Embryonic facial prominence (tissue), 1 donor: ENCODE measurements around the gene TJP1.
"Not testable (repeated sequence)": the region's sequence is repeated elsewhere in the genome, so short reads cannot be mapped to it uniquely, and the experiment has no call there.

ENCODE experiments used
- DNase-seq: peaks from one replicate; pipeline ENCODE4 v3.0.0-alpha.2; 2016; ENCODE audit errors: extremely low spot score

The TJP1 gene

GRCh38 chr15:29800491-29801366 is 21.5 kb downstream of the TJP1 start:
- DNase-seq = no peak

- DNase-seq = no peak
These were observed 22.4 kb downstream of the TJP1 start for GRCh38 chr15:29799859-29800258.

- DNase-seq = no peak
These were observed 26.7 kb downstream of the TJP1 start for GRCh38 chr15:29795610-29796009.

GRCh38 chr15:29792426-29793159 is 29.7 kb downstream of the TJP1 start:
- no peak for DNase-seq

- no peak for DNase-seq
These were observed 31.7 kb downstream of the TJP1 start for GRCh38 chr15:29790607-29791006.

- DNase-seq = no peak
These were observed 32.4 kb downstream of the TJP1 start for GRCh38 chr15:29789871-29790270.

GRCh38 chr15:29788433-29789034 is 33.7 kb downstream of the TJP1 start:
- no peak for DNase-seq

- DNase-seq = no peak
These were observed 34.5 kb downstream of the TJP1 start for GRCh38 chr15:29787767-29788166.

- no peak for DNase-seq
These were observed 36.6 kb downstream of the TJP1 start for GRCh38 chr15:29785642-29786041.

- no peak for DNase-seq
These were observed 37.1 kb downstream of the TJP1 start for GRCh38 chr15:29785136-29785535.

GRCh38 chr15:29784413-29784812 is 37.9 kb downstream of the TJP1 start:
- DNase-seq = no peak

- DNase-seq = not testable (repeated sequence)
These were observed 39.5 kb downstream of the TJP1 start for GRCh38 chr15:29782816-29783215.

GRCh38 chr15:29778382-29778781 is 43.9 kb downstream of the TJP1 start:
- no peak for DNase-seq

GRCh38 chr15:29776859-29777258 is 45.4 kb downstream of the TJP1 start:
- no peak for DNase-seq

- no peak for DNase-seq
These were observed 47.4 kb downstream of the TJP1 start for GRCh38 chr15:29774900-29775299.

- no peak for DNase-seq
These were observed 48.5 kb downstream of the TJP1 start for GRCh38 chr15:29773816-29774215.

GRCh38 chr15:29773000-29773399 is 49.3 kb downstream of the TJP1 start:
- no peak for DNase-seq

- DNase-seq = no peak
These were observed 51.5 kb downstream of the TJP1 start for GRCh38 chr15:29770796-29771195.

GRCh38 chr15:29765898-29766527 is 56.3 kb downstream of the TJP1 start:
- DNase-seq = no peak

GRCh38 chr15:29765234-29765841 is 56.9 kb downstream of the TJP1 start:
- DNase-seq = no peak

GRCh38 chr15:29759596-29759995 is 62.7 kb downstream of the TJP1 start:
- no peak for DNase-seq
